ENCODE data around the gene MYO1B.

The MYO1B gene

DNA sequence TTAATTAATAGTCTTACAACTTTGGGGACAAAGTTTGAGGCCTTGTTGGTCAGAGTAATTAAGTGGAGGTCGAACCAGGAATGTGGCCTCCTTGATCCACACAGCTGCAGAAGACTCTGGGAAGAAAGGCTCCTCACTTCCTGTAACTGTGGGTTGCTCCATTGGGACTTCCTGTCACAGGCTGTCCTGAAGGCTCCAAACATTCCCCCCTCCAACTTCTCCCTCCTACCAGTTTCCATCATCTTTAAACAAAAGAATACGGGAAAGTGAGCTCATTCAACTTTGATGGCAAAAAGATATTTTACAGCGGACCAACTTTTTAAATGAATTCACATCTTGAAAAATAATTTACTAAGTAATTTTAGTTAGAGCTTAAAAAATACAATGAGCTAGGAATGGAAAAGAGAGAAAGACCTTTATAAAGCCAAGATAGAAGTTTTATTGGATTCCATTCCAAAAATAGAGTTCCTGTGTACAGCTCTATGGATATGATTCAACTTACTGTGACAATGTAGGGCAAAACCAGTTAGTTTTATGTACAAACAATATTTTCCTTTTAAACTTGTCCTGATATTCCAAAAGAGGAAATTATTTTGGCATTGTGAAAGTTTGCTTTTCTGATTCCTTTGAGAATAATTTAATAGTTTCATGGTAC lies 220.7 kb downstream of the MYO1B start:
- TF ChIP-seq, protein P1, sequence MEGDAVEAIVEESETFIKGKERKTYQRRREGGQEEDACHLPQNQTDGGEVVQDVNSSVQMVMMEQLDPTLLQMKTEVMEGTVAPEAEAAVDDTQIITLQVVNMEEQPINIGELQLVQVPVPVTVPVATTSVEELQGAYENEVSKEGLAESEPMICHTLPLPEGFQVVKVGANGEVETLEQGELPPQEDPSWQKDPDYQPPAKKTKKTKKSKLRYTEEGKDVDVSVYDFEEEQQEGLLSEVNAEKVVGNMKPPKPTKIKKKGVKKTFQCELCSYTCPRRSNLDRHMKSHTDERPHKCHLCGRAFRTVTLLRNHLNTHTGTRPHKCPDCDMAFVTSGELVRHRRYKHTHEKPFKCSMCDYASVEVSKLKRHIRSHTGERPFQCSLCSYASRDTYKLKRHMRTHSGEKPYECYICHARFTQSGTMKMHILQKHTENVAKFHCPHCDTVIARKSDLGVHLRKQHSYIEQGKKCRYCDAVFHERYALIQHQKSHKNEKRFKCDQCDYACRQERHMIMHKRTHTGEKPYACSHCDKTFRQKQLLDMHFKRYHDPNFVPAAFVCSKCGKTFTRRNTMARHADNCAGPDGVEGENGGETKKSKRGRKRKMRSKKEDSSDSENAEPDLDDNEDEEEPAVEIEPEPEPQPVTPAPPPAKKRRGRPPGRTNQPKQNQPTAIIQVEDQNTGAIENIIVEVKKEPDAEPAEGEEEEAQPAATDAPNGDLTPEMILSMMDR (IDR thresholded peaks at IDR 0.05; ENCODE audit: borderline replicate concordance, insufficient read depth, low read depth, low read length) = no peak
- no peak overlapping the region for H3K4me3 ChIP-seq (ENCODE audit: low read depth, low read length)

DNA sequence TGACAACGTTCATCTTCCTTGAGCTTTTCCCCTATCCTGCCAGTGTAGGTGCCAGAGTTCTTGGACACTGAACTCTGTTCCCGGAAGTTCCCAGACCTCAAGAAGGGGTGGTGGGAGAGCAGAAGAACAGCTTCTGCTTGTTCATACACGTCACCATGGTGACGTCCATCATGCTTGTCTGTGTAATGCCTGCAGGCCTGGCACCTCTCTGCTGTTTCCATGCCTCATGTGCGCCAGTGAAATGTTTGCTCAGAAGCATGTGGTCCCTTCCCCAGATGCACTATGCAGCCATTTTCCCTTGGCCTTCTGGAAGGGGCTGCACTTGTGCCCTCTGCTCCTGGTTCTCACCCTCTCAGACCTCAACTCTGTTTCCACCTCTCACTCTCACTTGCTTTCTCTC lies 221.9 kb downstream of the MYO1B start:
- H3K4me3 ChIP-seq (ENCODE audit: low read depth, low read length) = no peak overlapping the region
- TF ChIP-seq, protein P1 (IDR thresholded peaks at IDR 0.05; ENCODE audit: borderline replicate concordance, insufficient read depth, low read depth, low read length) = no peak

DNA sequence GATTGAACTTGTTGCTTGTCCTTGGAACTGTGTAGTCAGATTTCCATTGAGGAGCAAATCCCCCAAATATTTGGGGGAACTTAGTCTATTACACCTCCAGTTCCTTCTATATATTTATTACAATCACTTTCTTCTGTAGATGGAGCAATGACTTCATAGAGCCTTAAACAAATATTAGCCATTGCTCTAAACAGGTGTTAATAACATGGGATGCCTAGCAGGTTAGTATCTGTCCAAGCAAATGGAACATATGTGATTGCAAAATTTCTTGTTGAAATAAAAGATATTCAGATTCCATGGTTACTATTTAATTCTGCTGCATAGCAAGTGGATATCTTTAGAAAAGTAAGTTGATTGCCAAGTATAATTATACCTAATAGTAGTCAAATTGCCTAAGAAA lies 225.1 kb downstream of the MYO1B start:
- TF ChIP-seq, protein P1 (IDR thresholded peaks at IDR 0.05; ENCODE audit: borderline replicate concordance, insufficient read depth, low read depth, low read length) = no peak
- H3K4me3 ChIP-seq (ENCODE audit: low read depth, low read length) = no peak overlapping the region

DNA sequence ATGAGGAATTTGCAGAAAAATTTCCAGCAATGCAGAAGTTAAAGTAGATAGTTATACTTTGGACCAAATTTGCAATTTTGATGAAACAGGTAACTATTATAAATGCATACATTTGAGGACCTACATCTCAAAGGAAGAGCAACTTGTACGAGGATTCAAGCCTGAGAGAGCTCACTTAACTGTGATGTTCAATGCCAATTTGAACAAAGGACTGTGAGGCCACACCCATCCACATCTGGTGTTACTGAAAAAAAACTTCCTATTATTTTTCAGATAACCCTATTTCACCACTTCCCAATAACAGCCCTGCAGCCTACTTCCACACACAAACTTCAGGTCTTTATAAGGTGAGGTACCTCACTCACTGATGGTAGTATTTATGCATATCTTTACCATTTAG lies 229.3 kb downstream of the MYO1B start:
- H3K4me3 ChIP-seq (ENCODE audit: low read depth, low read length) = no peak overlapping the region
- TF ChIP-seq, protein P1 (IDR thresholded peaks at IDR 0.05; ENCODE audit: borderline replicate concordance, insufficient read depth, low read depth, low read length) = no peak
